GM19372 (cell line): ENCODE data around the gene RIC1.
"Not testable (repeated sequence)": the region's sequence is repeated elsewhere in the genome, so short reads cannot be mapped to it uniquely, and the experiment has no call there.

ENCODE experiments used
- ATAC-seq: cut with Tn5 transposase; IDR thresholded peaks from one replicate; pipeline ENCODE4 v1.9.1; 2021; ENCODE audit warnings: mild to moderate bottlenecking, low read depth, moderate library complexity; ENCODE audit not compliant: unreplicated experiment

The RIC1 gene

DNA sequence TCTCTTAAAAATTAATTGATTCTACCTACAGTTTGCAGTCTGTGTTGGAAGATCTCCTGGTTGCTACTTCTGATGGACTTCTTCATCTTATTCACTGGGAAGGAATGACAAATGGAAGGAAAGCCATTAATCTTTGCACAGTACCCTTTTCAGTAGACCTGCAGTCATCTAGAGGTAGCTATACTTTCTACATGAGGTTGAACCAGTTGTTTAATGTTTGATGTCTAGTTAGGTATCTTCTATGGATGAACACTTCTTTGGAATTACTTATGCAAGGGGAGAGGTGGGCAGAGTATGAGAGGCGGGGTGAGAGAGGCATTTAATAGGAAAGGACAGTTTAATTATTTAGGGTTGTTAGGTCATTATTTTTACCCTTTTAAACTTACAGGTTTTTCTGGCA lies 91.2 kb downstream of the RIC1 start:
- no peak for ATAC-seq

DNA sequence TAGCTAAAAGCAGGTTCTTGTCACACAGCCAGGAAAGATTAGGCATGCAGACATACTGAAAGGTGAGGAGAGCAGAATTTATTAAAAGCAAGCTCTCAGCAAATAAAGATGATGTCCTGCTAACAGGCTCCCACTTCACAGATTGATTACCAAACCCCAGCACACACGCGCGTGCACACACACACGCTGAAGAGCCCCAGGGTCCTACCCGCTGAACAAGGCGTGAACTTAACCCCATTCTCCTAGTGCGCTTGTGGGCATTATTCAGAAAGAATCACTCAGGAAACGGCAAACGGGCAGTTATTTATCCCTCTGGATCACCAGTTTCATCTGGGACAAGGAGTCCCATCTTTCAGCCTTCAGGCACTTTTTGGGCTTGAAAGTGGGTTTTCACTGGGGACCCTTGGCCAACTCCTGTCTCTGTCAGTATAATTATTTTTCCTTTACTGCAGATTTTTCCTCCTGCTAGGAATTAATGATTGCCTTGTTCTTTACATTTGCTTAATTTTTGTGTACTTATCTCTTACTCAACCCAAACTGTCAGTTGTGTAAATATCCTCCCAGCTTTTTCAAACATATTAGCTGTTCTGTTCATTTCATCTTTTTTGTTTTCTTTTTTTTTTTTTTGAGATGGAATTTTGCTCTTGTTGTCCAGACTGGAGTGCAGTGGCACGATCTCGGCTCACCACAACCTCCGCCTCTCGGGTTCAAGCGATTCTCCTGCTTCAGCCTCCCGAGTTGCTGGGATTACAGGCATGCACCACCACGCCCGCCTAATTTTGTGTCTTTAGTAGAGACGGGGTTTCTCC lies 92.6 kb downstream of the RIC1 start:
- no peak for ATAC-seq

DNA sequence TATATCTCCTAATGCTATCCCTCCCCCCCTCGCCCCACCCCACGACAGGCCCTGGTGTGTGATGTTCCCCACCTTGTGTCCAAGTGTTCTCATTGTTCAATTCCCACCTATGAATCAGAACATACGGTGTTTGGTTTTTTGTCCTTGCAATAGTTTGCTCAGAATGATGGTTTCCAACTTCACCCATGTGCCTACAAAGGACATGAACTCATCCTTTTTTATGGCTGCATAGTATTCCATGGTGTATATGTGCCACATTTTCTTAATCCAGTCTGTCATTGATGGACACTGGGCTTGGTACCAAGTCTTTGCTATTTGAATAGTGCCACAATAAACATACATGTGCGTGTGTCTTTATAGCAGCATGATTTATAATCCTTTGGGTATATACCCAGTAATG lies 93.8 kb downstream of the RIC1 start:
- ATAC-seq, result not testable (repeated sequence)

DNA sequence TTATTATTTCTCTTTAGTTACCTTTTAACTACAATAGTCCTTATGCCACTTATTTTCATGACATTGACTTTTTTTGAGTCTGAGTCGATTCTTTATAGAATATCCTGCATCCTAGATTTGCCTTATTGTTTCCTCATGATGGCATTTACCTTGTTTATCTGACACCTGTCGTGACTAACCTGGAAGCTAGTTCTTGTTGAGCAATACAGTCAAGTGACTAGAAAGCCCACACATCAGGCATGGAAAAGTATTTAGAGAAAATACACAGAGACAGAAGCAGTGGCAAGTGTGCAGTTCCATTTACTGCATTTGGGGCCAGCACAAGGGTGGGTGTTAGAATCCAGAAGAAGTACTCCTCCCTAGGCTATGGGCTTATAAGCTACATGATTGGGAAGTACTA lies 106.2 kb downstream of the RIC1 start:
- ATAC-seq, result no peak

DNA sequence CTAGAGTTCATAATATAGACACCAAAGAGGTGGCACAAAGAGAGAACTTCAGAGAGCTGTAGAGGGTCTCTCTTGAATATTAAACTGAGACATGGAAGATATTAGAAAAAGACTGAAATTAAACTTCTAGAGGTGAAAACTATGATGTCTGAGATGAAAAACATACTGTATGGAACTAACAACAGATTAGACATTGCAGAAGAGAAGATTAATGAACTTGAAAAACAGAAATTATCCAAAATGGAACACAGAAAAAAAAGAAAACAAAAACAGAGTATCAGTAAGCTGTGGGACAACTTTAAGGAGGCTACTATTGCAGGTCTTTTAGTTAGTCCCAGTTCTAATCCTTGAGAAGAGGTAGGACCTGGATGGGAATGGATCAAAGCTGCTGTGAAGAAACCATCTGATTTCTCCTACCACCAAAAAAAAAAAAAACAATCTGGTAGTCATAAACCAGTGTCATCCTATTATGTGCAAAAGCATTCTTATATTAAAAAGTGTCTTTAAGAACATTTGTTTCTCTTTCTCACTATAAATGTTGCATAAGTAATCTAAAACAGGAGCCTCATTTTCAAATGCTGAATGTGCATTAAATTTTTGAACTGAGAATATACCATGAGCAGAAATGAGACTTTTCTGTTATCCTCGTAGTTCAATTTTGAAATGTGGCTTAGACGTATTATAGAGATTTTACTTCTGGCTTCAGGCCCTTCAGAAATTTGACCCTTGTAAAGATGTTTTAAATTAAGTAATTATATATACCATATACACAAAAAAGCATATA lies 107.8 kb downstream of the RIC1 start:
- no peak for ATAC-seq

DNA sequence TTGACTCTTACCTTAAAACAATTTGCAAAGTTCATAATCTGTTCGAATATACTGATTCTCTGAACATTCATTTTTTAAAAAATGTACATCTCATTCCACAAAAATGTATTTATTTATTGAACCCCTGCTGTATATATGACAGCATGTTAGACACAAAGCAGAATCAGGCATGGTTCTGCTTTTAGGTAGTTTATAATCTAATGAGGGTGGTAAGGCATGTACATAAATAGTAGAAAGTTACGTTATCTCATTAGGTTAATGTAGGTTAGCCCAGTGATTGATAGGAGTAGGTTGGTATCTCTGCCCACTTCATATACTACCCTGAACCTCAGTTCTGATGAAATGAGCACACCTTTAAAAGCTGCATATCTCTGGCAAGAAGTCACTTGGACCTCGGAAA lies 114.2 kb downstream of the RIC1 start:
- ATAC-seq, result no peak

DNA sequence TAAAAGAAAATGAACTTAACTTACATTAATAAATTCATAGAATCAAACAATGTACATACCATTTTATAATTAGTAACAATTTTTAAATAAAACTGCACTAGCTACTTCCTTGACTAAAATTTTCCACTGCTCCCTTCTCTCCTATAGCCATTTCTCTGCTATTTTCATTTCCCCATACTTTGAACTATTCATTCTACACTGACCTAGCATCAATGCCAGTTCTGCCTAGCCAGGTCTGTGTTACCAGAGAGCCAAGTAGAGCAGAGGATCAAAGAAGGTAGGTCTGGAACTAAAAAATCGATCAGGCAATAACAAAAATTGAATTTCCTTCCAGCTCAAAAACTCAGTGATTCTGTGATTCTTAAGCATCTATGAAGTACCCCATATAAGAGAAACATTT lies 119.5 kb downstream of the RIC1 start:
- no peak for ATAC-seq

DNA sequence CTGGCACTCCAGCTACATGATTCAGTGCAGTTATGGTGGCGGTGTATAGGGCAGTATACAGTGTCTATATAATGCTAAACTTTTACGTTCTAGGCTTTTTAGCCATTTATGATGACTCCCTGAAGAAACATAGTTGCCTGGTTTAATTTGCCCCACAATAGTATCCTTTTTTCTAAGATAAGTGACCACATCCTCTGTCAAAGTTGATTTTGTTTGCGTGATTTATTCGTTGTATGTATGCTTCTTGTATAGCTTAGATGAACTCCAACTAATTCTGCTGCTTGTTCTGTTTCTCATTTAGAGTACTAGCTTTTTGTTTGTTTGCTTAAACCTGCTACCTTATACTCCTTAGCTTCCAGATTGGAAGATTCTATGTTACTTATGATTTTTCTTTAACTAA lies 120.4 kb downstream of the RIC1 start:
- ATAC-seq, result no peak

DNA sequence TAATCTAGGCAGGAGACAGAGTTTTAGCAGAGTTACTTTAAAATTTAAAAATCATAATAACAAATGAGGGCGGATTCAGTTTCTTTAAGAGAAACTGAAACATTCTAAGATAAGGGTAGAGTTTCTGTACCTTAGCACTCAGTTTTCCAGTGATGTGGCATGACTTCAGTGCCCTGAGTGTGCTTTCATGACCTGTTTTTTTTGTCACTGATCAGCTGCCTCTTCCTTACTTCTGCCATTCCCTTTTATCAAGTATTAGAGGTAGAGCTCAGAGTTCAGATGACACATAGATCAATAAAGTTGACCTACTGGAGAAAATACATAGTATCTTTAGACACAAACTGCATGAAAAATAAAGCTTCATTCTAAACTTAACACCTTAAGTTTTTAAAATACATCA lies 121.7 kb downstream of the RIC1 start:
- no peak for ATAC-seq

DNA sequence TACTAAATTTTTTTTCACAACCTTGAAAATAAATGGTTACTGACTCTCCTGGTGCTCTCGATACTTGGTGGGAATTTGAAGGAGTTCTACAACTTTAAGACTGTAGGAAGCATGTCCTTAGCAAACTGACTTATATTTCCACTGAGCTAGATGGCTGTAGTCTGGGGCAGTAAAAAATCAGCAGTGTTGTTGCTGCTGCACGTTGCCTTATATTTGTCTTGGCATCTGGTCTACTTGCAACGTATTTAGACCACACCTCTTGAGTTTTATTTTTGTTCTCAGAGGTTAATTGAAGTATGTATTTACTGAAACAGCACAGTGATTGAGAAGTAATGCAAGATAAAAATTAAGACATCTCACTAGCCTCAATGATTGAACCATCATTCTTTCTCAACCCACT lies 127.7 kb downstream of the RIC1 start:
- no peak for ATAC-seq

DNA sequence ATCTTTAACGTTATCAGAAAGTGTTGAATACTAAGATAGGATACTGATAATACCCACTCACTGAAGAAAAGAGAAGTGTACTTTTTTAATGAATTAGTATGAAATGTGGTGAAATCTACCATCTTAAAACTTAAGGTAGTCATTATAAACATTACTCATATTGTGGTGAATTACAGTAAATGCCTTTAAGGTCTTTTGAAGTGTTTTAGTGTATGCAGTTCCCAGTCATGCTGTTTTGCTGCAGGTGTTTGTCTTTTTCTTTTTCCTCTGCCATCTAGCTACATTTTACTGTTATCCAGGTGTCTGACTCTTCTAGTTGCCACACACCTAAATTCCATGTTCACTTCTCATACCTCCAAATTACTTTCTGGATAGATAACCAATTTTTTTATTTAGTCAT lies 131.4 kb downstream of the RIC1 start:
- no peak for ATAC-seq

DNA sequence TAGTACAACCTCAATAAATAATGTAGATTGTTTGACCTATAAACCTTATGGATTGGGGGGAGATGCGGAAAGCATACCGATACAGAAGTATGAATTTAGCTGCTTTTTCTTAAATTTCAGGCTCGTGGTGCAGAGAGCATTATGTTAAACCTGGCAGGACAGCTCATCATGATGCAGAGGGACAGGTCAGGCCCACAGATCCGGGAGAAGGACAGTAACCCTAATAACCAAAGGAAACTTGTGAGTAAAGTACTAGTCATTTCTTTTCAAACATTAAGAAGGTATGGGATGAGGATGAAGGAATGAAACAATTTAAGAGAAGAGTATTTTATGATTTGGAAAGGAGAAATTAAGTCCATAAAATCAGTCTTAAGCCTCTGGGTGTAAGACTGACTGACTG lies 133.5 kb downstream of the RIC1 start:
- ATAC-seq, result no peak

DNA sequence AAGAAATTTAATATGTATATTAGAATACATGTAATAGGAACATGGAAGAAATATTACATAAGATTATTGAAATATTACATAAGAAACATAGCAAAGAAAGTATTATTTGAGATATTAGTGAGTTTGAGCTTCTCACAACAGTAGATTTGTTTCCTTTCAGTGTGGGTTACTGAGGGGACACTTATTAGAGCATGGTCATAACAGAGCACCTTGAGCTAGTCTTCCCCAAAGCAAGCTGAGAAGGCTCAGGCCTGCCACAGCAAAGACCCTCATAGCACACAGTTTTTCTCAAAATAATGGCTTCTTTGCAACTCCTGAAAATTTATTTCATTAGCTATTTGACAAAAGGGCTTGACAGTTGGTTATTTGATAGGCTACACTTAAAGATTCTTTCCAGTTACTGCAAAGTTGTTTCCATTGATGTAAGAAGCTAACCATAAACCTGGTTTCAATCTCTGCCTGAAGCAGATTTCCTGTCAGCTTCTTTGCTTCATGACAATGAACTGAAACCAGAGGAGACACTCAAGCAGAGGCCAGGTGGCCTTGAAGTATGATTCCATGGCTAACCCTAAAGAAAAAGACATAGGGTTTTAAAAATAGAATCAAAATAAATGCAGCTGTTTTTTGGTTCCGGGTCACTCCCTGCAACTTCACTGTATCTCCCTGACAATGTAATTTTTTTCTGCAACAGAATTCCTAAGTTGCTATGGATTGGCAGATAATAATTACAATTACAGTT lies 135.4 kb downstream of the RIC1 start:
- ATAC-seq, result peak; percentile 92

DNA sequence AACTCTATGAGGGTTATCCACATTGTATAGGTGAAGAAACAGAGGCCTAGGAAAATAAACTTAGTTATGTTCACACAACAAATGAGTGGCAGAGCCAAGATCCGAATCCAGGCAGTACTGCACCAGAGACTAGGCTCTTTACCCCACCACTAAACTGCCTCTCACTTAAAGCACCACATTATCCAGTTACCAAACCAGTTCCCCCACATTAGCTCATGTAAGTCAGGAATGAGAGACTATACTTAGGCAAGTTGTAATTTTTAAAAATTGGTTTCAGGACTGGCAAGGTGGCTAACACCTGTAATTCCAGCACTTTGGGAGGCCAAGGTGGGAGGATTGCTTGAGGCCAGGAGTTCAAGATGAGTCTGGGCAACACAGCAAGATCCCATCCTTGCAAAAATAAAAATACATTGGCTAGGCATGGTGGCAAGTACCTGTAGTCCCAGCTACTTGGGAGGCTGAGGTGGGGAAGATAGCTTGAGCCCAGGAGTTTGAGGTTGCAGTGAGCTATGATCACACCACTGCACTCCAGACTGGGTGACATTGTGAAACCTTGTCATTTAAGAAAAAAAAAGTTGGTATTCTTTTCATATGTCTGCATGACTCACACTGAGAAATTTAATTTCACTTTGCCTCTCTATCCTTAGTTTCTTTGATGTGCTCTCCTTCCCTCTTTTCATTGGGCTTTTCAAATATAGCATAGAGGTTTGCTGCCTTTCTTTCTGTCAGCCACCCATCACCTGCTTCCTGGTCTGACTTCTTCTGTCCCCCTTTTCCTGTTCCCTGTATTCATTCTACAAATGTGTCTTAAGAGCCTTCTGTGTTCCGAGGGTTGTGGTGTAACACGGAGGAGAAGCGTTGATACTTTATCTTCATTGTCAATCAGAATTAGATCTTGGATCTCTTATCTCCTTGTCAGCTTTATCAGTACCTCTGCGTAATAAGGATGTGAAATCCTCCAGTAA lies 139.3 kb downstream of the RIC1 start:
- no peak for ATAC-seq

DNA sequence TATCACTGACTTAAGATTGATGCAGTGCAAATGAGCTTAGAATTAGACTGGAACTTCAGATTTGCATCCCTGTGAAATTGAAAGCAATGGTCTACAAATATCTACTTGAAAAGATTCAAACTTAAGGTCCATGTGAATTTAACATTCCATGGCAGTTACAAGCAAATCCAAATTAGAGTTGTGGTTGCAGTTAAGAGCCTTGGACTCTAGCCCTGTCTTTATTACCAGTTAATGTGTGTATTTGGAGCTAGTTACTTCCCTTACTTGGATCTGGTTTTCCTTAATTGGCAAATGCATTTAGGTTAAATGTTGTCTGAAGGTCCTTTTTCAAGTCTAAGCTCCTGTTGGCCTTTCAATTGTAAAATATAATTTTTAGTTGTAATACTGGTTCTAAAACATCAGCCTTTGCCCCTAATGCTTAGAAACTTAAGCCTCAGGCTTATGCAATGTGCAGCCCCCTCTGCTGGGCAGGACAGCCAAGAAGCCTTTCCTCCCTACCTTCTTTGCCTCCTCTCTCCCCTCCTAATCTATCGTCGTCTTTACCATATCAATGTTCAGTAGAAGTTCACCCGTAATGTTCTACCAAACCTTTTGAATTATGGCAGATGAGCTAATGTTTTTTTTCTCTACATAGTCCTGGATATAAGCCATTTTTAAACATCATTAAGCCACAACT lies 144.6 kb downstream of the RIC1 start:
- no peak for ATAC-seq

DNA sequence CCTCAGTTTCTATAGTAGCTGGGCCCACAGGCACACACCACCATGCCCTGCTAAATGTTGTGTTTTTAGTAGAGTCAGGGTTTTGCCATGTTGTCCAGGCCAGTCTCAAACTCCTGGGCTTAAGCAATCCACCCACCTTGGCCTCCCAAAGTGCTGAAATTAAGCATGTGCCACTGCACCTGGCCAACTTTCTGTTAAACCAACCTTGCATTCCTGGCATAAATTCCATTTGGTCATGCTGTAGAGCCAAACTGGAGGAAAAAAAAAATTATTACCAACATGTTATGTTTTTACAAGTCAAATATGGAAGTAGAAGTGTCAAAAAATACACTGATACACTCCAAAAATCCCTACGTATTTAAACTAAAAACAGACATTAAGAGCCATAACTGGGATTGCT lies 149.9 kb downstream of the RIC1 start:
- no peak for ATAC-seq

DNA sequence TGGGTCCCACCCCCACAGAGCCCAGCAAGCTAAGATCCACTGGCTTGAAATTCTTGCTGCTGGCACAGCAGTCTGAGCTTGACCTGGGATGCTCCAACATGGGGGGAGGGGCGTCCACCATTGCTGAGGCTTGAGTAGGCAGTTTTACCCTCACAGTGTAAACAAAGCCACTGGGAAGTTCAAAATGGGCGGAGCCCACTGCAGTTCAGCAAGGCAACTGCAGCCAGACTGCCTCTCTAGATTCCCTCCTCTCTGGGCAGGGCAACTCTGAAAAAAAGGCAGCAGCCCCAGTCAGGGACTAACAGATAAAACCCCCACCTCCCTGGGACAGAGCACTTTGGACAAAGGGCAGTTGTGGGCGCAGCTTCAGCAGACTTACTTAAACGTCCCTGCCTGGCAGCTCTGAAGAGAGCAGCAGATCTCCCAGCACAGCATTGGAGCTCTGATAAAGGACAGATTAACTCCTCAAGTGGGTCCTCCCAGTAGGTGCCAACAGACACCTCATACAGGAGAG lies 150.9 kb downstream of the RIC1 start:
- ATAC-seq, result not testable (repeated sequence)

DNA sequence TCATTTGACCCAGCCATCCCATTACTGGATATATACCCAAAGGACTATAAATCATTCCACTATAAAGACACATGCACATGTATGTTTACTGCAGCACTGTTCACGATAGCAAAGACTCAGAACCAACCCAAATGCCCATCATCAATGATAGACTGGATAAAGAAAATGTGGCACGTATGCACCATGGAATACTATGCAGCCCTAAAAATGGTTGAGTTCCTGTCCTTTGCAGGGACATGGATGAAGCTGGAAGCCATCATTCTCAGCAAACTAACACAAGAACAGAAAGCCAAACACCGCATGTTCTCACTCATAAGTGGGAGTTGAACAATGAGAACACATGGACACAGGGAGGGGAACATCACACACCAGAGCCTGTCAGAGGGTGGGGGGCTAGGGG lies 154.5 kb downstream of the RIC1 start:
- ATAC-seq, result not testable (repeated sequence)

DNA sequence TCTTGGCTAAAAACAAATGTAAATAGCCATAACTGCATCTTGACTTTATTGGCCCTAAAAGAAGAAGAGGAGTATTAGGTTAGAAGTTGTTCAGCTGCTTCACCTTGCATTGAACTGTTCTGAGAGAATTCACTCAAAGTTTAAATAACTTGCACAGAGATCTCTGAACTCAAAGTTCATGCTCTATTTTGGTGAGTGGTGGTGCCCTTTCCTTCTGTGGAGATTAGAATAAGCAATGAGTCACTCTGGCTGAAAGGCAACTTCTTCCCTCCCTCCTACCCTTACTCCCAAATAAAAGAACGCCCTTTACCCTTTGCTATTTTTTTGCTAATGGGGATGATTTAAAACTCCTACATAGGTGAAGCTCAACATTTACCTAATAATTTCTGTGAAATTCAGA lies 155.1 kb downstream of the RIC1 start:
- ATAC-seq, result no peak
